C4-2B (cell line): ENCODE results near the gene TAP1.

Experiments used
- CTCF ChIP-seq: fragments of 450-650 bp; conservative IDR thresholded peaks from 2 replicates; pipeline ENCODE4 v1.5.1; 2017; ENCODE audit warnings: mild to moderate bottlenecking
- ZFX ChIP-seq: fragments of 450-650 bp; IDR thresholded peaks from 2 replicates; pipeline ENCODE4 v1.6.1; 2017

DNA sequence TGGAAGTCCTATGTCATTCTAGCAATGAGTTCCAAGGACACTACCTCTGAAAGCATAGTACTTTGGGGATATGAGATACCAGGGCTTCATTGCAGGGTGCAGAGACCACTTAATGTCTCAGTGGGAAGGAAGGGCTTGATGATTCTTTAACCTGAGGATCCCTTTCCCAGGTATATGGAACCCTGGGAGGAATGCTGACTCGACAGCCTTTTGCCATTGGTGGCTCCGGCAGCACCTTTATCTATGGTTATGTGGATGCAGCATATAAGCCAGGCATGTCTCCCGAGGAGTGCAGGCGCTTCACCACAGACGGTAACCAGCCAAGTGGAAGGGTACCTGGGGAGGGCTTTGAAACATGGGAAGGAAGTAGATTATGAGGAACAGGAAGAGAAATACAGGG lies 4.7 kb upstream of the TAP1 start:
- TF ChIP-seq CTCF, result no peak
- TF ChIP-seq ZFX, result no peak
